Astrocyte of the spinal cord (primary cell): ENCODE data around the gene ZNF366.

Source experiments
- DNase-seq: peaks from one replicate; pipeline ENCODE4 v3.0.0; 2011; ENCODE audit warnings: low read depth, low spot score
- H3K4me3 ChIP-seq: 2 replicates; pipeline ENCODE4 v1.5.1; 2011; ENCODE audit warnings: low read depth, mild to moderate bottlenecking, low read length, moderate library complexity
- CTCF ChIP-seq: IDR thresholded peaks from 2 replicates; pipeline ENCODE4 v1.5.1; 2012; ENCODE audit warnings: low read depth, mild to moderate bottlenecking, low read length, inconsistent platforms
- in situ Hi-C: cut with HindIII; loops from 2 replicates; pipeline ENCODE4 v1.10.0; 2017; ENCODE audit warnings: low sequenced_read_pairs

The ZNF366 gene

DNA sequence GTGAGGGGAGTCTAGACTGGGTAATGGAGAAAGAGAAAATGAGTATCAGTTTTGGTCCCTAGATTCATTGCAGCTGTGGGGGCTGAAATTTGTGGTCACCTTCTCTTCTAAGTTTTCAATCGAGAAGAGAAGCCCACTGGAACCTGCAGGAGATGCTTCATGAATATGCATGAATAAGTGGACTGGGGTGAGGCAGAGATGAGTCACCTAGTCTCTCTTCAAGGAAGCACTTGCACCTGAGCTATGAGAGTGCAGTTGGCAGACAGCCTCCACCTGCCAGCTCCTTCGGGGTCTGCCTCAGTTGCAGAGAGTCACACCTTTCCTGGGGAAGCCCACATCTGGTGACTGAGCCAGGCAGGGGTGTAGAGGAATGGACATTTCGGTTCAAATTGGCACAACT is 69.1 kb downstream of the ZNF366 start:
- H3K4me3 ChIP-seq = no peak overlapping the region
- in situ Hi-C loops = no loop called here
- DNase-seq = no peak
- no peak for TF ChIP-seq CTCF

DNA sequence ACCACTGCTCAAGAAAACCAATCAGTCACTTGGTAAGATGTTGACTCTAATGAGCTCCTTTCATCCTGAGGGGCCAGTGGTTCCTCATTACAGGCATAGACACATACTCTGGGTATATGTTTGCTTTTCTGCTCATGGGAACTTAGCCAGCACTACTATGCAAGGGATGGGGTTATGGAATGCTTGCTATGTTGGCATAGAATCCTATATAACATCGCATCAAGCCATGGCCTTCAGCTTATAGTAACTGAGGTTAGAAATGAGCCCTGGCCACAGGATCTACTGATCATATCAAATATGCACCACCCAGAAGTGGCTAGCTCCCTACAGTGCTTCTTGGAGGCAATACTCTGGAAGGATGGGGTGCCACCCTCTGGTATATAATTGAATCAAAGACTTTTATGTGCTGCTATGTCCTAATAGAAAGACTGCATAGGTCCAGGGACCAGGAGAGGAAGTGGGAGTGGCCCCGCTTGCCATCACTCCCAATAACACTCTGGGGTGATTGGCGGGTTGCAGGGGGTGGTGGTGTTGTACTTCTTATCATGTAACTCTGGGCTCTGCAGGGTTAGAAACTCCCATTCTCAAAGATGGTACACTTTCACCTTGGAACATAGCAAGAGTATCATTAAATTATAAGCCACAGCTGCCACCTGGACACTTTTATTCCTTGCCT is 70.3 kb downstream of the ZNF366 start:
- no peak overlapping the region for H3K4me3 ChIP-seq
- in situ Hi-C loops = no loop called here
- peak; percentile 12 for DNase-seq
- TF ChIP-seq CTCF = no peak

- in situ Hi-C loops = no loop called here
- no peak for DNase-seq
- TF ChIP-seq CTCF = no peak
- no peak overlapping the region for H3K4me3 ChIP-seq
Observed at GRCh38 chr5:72434781-72435437, 72.3 kb downstream of the ZNF366 start.

GRCh38 chr5:72434056-72434780 is 73.0 kb downstream of the ZNF366 start:
- in situ Hi-C loops = no loop called here
- no peak for TF ChIP-seq CTCF
- no peak overlapping the region for H3K4me3 ChIP-seq
- DNase-seq = no peak

DNA sequence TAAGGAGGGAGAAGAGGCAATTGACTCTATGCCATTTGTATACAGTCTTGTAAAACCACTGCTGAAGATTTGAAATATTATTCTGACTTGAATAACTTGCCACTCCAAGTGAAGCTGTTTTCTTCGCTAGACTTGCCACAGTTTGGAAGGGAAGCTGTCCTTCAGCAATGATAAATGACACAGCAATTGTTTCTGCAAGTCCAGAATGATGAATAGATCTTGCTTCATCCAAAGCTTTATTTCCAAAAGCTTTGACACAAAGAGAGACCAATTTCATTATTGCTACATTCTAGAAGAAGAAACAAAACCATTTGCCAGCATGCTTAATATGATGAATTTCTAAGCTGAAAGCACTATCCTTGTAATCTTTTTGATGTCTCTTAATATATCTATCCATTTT is 73.7 kb downstream of the ZNF366 start:
- DNase-seq = no peak
- no peak for TF ChIP-seq CTCF
- no peak overlapping the region for H3K4me3 ChIP-seq
- in situ Hi-C loops = no loop called here

DNA sequence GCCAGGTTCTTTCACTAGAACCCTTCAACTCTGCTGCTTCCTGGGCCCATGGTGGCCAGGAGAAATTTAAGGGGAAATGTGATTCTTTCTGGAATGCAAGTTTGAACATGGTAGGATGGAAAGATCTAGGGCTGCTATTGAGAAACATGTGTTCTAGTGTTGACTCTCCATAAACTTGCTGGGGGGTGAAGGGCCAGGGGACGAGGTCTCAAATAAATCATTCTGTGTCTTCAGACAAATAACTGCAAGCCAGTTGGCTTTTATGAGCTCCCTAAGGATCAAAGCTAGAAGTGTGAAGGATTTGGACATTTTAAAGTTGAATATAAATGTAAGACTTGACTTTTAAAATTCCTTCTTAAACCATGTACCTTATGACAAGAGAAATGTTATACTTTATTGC is 78.5 kb downstream of the ZNF366 start:
- DNase-seq = no peak
- in situ Hi-C loops = no loop called here
- no peak for TF ChIP-seq CTCF

More for the DNA sequence above, 78.5 kb downstream of the ZNF366 start:
- H3K4me3 ChIP-seq = no peak overlapping the region
